GM12892 (cell line): ENCODE data around the gene LRSAM1.

Source experiments
- DNase-seq: peaks from one replicate; pipeline ENCODE4 v3.0.0; 2011; ENCODE audit not compliant: insufficient read length
- FAIRE-seq: peaks from 2 replicates; lab custom pipeline; 2011; peaks lifted over from hg19 to GRCh38; lab: Jason Lieb, UNC
- POLR2A ChIP-seq: IDR thresholded peaks from 2 replicates; pipeline ENCODE4 v1.6.1; 2011; ENCODE audit warnings: low read depth, low read length, control low read depth
- POLR2AphosphoS5 ChIP-seq: IDR thresholded peaks from 2 replicates; pipeline ENCODE4 v1.6.1; 2011; ENCODE audit warnings: low read depth, low read length, control low read depth
- TAF1 ChIP-seq: IDR thresholded peaks from 2 replicates; pipeline ENCODE4 v1.6.1; 2011; ENCODE audit warnings: low read depth, mild to moderate bottlenecking, control low read depth, low read length, borderline replicate concordance

LRSAM1 gene

DNA sequence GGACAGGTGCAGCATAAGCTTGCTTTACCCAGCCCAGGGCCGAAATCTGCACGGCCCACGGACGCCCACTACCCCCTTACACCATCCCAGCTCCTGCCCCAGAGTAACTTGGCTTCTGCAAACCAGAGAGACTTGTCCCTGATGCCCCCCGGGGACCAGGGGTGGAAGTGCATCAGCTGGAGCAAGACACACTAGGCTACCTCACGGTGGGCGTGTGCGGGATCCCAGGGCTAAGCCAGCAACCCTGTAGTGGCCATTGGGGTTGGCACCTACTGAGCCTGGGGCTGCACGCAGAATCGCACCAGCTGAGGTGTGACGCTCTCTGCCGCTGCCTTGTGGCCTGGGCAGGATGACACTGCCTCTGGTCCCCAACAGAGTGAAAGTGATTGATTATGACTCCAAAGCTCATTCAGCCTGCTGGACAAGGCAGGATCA lies 33.3 kb upstream of the LRSAM1 start:
- FAIRE-seq = no peak
- TF ChIP-seq POLR2AphosphoS5 = no peak
- TF ChIP-seq POLR2A = no peak
- no peak for TF ChIP-seq TAF1
- DNase-seq = peak; percentile 45

DNA sequence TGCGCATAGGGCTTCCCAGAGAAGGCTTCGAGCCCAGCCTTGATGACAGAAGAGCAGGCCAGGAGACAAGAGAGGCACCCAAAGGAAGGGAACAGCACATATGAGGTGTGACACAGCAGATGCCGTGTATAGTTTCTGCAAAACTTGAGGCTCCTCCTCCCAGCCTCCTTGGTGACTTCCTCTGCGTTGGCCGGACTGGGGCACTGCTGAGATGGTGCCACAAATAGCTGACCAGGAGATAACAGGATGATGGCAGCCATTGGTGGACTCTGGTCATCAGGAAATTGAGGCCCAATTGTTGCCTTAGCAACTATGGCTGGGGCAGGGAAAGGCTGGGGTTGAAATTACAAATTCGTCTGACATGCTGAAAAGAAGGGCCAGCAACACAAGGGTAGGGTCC lies 32.0 kb upstream of the LRSAM1 start:
- no peak for TF ChIP-seq POLR2AphosphoS5
- no peak for TF ChIP-seq POLR2A
- no peak for TF ChIP-seq TAF1
- no peak for DNase-seq
- FAIRE-seq = no peak

DNA sequence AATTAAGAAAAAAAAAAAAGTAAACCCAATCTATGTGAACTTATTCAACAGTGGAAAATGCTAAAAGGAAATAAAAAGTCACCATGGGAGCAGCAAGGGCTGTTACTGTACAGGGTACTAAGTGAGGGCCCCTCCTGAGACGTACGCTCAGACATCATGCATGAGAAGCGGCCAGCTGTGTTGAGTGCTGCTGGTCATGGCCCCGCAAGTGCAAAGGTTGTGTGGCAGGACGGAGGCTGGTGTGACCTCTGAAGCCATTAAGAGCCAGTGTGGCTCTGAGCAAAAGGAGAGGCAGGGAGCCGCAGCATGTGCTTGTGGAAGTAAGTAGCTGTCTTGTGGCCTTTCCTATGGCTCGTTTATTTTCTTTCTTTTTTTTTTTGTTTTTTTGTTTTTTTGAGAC lies 30.3 kb upstream of the LRSAM1 start:
- no peak for DNase-seq
- TF ChIP-seq TAF1 = no peak
- TF ChIP-seq POLR2AphosphoS5 = no peak
- TF ChIP-seq POLR2A = no peak
- FAIRE-seq = no peak

DNA sequence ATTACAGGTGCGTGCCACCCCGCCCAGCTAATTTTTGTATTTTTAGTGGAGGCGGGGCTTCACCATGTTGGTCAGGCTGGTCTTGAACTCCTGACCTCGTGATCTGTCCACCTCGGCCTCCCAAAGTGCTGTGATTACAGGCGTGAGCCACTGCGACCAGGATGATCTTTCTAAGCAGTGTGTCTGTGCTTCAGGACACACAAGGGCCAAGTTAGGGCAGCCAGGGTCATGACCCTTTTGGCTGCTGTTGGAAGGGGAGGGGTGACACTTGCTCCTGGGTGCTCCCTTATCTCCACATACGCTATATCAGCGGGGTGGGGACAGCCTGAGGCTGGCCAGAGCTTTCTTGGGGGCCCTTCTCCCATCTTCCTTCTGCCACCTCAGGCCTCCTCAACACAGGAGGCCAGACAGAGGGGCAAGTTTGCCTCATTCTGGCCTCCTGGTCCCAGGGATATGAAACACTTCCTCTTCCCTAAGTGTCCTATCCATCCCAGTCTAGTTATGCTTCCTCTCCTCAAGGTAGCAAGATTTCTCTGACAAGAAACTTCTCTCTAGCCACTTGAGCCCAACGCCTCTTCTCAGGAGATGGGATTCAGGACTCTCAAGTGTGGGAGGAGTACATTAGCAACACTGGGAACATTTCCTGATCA lies 29.1 kb upstream of the LRSAM1 start:
- TF ChIP-seq POLR2AphosphoS5 (no peak), TAF1 (no peak), POLR2A (no peak)
- FAIRE-seq (no peak), DNase-seq (no peak)

DNA sequence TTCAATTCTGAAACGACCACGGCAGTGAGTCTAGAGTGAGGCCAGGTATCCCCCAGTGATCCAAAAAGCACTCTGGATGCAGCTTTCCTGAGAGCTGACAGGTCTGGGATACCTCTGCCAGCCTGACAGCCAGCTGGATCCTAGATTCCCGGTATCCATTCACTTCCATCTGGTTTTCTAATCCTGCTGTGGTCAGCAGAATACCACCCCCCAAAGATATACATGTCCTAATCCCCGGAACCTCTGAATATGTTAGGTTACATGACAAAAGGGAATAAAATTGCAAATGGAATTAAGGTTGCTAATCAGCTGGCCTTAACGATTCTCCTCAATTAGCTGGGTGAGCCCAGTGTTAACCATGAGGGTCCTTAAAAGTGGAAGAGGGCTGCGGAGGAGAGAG lies 28.5 kb upstream of the LRSAM1 start:
- FAIRE-seq = no peak

DNA sequence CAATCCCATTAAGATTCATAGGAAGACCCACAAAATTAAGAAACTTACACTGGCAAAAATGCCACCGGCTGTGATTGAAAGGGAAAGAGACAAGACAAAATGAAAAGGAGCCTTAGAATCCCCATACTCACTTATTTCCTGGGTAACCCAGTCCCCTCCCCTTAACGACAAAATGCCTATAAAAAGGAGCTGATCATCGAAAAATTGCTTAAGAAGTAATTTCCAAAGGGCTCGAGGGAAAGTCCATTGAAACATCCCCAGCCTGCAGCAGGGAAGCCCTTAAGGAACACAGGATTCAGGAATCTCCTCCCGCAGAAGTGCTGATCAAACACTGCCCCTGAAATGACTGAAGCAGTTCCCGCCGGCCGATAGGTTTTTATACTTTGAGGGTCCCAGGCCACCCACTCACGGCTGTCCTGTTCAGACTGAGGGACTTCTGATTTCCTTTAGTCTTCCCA lies 27.8 kb upstream of the LRSAM1 start:
- DNase-seq (no peak), FAIRE-seq (peak; percentile 33)
- TF ChIP-seq POLR2A (no peak), POLR2AphosphoS5 (no peak), TAF1 (no peak)

More for the DNA sequence above, 28.5 kb upstream of the LRSAM1 start:
- no peak for DNase-seq
- no peak for TF ChIP-seq TAF1
- TF ChIP-seq POLR2AphosphoS5 = no peak
- TF ChIP-seq POLR2A = no peak

DNA sequence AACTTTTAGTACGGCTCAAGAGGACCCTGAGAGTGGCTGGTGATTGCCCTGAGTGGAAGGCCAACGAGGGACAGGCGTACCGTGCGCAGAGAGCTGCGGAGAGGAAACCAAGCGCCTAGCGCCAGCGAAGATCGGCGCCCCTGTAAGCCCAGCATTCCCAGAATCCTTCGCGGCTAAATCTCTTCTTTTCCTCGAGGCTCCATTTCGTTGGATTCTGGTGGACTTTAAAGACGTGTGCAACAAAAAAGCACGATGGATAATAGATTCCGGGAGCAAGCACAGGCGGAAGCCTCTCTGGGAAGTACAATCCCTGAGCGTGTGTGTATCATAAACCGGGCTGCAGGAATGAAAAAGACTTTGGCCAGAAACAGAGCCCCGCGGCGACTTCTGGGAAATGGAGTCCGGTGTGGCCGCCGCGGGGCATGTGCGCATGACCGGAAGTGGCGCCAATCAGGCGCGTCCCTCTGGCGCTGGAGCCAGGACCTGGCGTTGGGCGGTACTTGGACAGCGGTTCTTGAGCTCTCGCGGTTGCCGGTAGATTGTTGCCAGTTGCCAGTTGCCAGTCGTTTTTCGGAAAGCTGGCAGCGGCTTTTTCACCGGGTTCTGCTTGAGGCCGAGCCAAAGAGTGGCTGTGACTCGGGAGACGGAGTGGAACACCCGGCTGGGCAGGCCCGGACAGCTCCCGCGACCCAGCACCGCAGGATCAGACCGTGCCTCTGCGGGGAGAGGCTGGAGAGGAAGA lies 27.2 kb upstream of the LRSAM1 start, which contains the start of gene ZNF79:
Gene ZNF79 (plus strand): TSS at position 449 of the 742 bp plus-strand sequence. CDS start 406 bp downstream, outside the sequence.
- FAIRE-seq (peak; percentile 95), DNase-seq (peak; percentile 95)
- TF ChIP-seq TAF1 (peak; percentile 75), POLR2A (peak; percentile 92), POLR2AphosphoS5 (peak; percentile 90)

DNA sequence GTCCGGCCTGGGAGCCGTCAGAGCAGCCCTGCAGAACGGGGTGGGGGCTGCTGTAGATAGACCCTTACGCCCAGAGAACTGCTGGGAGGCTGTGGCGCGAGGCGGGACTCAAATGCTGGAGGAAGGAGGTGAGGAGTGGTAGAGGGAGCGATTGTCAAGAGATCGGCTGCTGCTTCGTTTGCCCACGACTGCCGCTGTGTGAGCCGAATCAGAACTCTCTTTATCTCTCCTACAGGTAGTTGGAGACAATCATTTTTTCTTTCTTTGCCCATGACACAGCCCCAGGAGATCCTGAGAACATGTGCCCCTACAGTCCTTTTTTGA lies 26.7 kb upstream of the LRSAM1 start:
- FAIRE-seq (no peak), DNase-seq (no peak)
- TF ChIP-seq POLR2A = no peak
- TF ChIP-seq POLR2AphosphoS5 = no peak
- no peak for TF ChIP-seq TAF1

DNA sequence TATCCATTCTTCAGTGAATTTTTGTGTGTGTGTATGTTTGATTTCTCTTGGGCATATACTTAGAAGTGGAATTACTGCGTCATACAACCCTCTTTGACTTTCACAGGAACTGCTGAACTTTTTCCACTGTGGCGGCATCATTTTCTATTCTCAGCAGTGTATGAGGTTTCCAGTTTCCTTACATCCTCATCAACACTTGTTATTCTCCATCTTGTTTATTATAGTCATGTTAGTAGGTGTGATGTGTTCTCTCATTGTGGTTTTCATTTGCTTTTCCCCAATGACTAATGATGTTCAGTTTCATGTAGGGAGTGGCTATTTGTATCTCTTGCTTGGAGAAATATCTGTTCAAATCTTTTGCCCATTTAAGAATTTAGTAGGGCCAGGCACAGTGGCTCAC lies 24.6 kb upstream of the LRSAM1 start:
- no peak for FAIRE-seq
- TF ChIP-seq TAF1 (no peak), POLR2A (no peak), POLR2AphosphoS5 (no peak)

DNA sequence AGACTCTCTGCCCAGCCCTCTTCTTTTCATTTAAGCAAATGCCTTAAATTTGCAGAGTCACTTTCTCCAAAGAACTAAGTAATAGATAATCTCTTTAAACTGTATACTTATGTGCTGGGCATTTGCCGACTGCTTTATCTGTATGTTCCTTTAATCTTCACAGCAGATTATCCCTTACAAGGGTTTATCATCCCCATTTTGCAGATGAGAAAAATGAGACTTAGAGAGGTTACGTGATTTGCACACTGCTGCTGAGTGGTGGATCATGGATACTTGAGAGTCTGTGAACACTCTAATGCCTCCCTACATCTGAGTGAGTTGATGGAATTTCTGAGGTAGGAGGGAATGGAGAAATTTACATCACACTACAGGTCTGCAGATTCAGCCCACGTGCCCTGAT lies 23.0 kb upstream of the LRSAM1 start:
- TF ChIP-seq POLR2A = no peak
- no peak for TF ChIP-seq TAF1
- no peak for TF ChIP-seq POLR2AphosphoS5
- DNase-seq (no peak), FAIRE-seq (no peak)

More for the DNA sequence above, 24.6 kb upstream of the LRSAM1 start:
- no peak for DNase-seq

DNA sequence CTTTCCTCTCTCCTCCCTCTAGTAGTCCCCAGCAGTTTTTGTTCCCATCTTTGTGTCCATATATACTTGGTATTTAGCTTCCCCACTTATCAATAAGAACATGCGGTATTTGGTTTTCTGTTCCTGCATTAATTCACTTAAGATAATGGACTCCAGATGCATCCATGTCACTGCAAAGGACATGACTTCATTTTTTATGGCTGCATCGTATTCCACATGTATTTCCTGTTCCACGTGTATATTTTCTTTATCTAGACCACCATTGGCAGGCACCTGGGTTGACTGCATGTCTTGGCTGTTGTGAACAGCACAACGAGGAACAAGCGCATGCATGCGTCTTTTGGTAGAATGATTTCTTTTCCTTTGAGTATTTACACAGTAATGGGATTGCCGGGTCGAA lies 20.9 kb upstream of the LRSAM1 start:
- no peak for TF ChIP-seq POLR2AphosphoS5
- no peak for TF ChIP-seq TAF1
- TF ChIP-seq POLR2A = no peak
- DNase-seq (no peak), FAIRE-seq (no peak)
